Fibroblast of skin of abdomen (primary cell): ENCODE results near the gene GOLGA6C.
"Not testable (repeated sequence)": the region's sequence is repeated elsewhere in the genome, so short reads cannot be mapped to it uniquely, and the experiment has no call there.

Experiments used
- DNase-seq: peaks from one replicate; pipeline ENCODE4 v3.0.0-alpha.2; 2013

GOLGA6C gene

DNA sequence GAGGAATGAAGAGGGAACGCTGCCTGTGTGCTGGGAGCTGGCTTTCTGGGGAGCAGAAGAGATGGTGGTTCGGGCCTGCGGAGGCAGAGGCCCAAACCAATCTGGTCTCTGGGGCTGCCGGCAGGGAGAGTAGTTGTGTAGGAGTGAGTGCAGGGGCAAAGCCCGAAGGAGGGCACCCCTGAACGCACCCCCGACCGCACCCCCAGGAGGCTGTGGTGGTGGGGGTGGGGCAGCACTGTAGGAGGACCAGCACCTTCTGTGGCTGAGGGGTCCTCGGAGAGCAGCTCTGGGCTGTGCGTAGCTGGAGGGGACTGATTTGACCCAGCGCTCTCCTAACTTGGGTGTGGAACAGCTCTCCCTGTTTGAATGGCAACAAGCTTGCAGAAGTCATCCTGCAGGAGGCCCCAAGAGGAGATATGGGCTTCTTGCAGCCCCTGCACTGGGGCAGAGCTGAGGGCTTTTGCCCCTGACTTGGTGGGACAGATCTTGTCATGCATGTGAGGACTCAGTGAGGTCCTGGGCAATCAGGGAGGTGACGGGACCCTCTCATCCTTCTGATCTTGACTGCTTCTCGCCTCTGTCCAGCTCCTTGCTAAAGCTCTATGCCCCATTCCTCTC lies 30.4 kb upstream of the GOLGA6C start:
- no peak for DNase-seq

GRCh38 chr15:75228787-75229186 lies 29.3 kb upstream of the GOLGA6C start:
- no peak for DNase-seq

DNA sequence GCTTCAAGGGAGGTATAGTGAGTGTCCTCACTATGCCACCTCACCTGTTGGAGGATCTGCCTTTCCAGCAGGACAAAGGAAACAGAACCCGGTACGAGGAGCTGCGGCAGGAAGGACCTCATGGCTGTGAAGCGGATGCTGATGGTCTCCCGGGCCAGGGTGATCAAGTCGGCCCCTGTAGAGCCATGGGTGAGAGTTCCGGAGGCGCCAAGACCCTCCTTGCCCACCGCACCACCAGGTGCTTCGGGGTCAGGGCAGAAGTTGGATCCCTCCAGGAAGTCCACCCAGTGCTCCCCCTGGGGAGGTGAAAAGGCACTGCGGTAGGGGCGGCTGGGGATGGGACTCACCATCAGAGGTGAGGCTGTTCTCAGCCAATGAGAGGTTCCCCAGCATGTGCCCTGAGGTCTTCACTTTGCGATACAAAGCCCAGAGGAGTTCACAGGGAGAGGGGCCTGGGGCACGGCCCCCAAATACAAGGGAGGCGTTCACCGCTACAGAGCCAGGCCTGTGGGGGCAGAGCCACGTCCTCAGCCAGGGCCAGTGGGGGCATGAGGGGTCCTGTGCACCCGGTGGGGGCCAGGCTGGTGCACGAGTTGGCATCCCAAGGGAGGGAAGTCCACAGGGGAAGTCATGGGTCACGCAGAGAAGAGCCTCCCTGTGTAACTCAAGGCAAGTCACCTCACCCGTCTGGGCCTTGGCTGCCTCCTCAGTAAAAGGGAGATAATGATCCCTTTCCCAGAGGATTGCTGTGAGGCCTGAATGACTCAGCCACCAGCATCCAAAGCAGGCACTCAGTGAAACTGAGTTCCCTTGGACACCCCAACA lies 28.7 kb upstream of the GOLGA6C start:
- peak; percentile 12 for DNase-seq

DNA sequence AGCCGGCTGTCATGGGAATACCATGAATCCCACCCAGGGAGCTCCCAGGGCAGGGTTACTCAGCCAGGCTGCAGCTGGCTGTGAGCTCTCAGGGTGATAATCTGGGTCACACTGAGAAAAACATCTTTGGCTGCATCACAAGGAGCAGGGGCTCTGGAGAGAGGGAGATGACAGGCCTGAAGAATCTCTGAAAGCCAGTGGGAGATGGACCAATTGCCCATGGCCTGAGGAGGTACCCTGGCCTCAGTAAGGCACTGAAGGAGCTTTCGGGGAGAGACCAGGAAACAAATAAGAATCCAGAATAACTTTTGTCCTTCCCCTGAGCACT lies 28.2 kb upstream of the GOLGA6C start:
- DNase-seq, result no peak

GRCh38 chr15:75230551-75231371 lies 27.4 kb upstream of the GOLGA6C start:
- no peak for DNase-seq

- no peak for DNase-seq
Measured at GRCh38 chr15:75231836-75232235, 26.3 kb upstream of the GOLGA6C start.

DNA sequence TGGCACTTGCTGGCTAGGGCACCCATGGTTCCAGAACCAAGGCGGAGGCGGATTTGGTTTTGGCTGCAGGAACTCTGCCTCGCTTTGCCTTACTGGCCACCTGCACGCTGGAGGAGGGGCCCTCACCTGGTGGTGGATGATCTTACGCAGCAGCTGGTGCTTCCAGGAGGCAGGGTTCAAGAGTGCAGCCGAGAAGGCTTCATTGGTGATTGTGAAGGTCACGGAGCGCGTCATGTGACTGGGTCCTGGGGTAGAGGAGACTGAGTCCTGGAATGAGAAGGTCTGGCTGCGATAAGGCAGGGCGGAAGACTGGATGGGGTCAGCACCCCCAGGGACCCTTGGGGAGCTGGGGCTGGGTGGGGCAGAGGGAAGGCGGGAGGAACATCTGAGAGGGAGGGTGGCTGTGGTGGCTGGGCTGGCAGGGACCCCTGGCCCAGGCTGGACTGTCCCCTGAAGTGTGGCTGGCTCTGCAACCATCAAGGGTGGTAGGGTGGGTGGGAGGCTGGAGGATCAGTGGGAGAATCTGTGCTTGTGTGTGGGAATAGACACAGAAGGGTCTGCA lies 25.8 kb upstream of the GOLGA6C start:
- DNase-seq, result no peak

DNA sequence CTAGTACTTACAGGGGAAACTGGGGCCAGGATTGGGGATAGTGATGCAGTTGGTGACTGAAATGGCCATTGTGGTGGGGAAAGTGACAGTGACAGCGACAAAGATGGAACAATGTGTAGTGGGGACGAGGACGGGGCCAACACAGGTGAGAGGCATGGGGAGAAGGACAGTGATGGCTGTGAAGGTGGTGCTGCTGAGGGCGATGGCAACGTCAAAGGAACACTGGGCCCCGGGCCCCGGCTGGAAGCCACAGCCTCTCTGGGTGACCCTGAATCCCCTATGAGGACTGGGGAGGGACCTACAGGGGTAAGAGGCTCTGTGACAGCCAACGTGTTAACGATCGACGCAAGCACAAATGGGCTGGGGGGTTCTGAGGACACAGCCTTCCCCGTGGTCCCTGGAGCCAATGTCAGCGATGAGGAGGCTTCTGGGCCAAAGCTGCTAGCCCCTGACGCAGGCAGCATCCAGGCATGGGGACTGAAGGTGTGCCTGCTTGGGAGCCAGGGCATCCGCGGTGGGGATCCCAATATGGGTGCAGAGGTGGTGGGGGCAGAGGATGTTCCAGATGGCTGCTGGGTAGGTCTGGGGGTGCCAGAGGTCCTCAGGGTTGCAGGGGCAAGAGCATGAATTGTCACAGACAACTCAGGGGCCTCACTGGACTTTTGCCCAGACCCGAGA lies 25.2 kb upstream of the GOLGA6C start:
- DNase-seq, result no peak

- DNase-seq, result no peak
Measured at GRCh38 chr15:75233504-75234190, 24.5 kb upstream of the GOLGA6C start.

GRCh38 chr15:75234191-75234810 lies 23.8 kb upstream of the GOLGA6C start:
- DNase-seq, result no peak

DNA sequence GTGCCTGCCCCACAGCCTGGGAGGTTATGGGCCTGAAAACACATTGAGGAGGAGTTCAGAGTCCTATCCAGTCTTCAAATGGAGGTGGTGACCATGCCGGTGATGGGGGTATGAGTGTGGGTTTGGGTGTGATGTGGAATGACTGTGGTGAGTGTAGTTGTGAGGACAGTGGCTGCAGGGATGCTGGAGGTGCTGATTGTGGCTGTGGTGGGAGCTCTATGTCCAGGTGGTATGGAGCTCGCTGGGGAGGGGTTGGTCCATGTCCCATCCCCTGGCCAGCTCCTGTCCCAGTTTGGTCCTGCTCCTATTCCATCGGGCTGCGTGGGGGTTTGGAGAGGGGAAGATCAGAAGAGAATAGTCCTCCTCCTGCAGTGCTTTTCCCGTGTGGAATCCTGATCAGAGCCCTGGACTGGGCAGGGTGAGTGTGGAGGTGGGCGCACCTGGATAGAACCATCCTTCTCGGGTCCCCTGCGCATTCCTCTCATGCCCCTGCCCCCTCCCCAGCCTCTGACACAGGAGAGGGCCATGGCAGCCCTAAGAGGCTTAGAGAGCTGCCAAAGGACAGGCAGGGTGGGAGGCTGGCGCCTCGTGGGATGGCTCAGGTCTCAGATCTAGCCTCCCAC lies 23.0 kb upstream of the GOLGA6C start:
- DNase-seq, result no peak

DNA sequence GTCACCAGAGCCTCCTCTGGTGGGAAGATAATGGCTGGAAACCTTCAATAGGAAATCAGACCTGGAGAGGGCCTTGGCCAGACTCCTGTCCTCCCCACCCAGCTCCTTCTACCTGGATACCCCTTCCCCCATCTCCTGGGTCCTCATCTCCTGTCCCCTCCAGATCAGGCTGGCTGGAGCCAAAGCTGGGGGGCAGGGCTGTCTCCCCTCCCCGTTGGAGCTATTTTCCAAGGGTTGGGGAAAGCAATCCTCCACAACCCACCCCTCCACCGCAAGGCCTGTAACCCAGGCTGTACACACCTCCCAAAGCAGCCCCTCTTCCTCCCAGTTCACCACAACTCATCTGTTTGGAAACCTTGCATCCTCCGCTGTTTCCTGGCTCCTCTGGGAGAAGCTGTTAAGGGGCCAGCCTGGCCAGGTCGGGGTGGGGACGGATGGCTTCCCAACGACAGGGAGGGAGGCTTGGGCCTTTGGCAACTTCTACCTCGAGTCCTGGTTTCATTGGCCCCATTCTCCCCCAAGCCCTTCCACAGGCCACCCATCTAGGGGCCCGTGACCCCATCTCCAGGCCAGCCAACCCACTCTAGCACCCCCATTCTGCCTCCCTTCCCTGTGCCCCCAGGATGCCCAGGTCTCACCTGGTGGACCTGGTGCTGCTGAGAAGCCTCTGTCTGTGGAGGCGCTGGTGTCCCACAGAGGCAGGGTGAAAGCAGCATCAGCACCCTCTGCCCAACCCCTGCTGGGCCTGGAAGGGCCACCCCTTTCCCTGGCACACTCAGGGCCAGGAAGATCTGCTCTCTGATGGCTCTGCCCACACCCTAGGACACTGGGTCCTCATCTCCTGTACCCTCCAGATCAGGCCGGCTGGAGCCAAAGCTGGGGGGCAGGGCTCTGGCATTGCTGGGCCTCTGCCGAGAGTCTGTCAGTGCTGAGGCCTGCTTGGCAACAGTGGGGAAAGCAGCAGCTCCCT lies 22.1 kb upstream of the GOLGA6C start:
- DNase-seq, result no peak

DNA sequence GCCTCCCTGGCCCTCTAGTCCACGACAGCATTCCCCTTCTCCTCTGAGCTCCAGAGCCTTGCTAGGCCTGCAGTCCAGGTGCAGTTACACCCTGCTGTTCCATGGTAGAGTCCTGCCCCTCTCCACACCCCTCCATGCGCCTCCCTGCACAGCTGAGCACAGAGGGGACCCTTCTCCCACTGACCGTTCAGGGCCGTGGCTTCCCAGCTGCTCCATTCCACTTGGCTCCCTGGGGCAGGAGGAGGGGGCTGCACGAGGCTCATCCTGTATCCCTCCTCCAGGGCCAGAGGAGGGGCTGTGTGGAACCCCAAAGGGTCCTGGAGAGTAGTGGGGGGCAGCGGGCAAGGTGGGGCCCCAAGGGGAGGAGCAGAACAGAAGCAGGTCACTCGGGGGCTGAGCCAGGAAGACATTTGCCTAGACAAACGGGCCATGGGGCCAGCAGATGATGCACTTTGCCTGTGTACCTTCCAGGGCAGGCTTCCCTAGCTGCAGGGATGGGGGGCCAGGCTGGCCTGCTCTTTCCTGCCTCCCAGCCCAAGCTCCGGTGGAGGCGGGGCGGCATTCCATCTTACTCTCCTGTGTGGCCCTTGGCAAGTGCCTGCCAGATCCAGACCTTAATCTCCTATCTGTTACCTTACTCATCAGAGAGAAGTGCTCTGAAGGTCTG lies 20.7 kb upstream of the GOLGA6C start:
- no peak for DNase-seq

DNA sequence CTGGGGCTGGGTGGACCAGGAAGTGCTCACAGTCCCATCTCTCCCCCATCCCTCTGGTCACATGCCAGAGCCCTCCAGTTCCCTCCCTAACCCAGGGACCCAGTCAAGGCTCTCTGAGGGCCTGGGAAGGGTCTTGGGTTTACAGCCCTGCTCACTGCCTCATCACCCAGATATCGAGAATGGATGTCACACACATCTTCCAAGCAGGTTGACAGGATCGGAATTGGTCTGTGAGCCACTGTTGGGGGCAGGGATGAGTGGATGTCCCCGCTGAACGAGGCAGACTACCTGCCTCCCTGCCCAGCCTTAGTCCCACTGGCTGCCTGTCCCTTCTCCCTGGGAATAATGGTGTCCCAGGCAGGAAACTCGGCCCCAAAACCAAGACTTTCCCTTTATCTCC lies 20.0 kb upstream of the GOLGA6C start:
- no peak for DNase-seq

GRCh38 chr15:75245741-75246140 lies 12.4 kb upstream of the GOLGA6C start:
- not testable (repeated sequence) for DNase-seq

GRCh38 chr15:75248991-75249390 lies 9.1 kb upstream of the GOLGA6C start:
- DNase-seq, result not testable (repeated sequence)

GRCh38 chr15:75249726-75250125 lies 8.4 kb upstream of the GOLGA6C start:
- DNase-seq, result no peak

- DNase-seq, result not testable (repeated sequence)
Measured at GRCh38 chr15:75251343-75251742, 6.8 kb upstream of the GOLGA6C start.

- DNase-seq, result not testable (repeated sequence)
Measured at GRCh38 chr15:75252285-75252684, 5.8 kb upstream of the GOLGA6C start.
